ENCODE data around the gene TLR2.
A peak's percentile ranks its signal among the peaks of the same experiment; 100 is the strongest.

The TLR2 gene

GRCh38 chr4:153684182-153684970 lies at the start of gene TLR2:
Gene TLR2 (plus strand): TSS chr4:153684280. CDS start chr4:153702908, 18,628 bp downstream.
- peaks cover 7% of the 10 kb centered on the region for H3K27me3 ChIP-seq (ENCODE audit: low read depth)
- peaks cover 9% of the 10 kb centered on the region; the same call in 1 of the 2 replicates for H3K4me1 ChIP-seq
- H3K4me3 ChIP-seq: peak within 1 kb of the TSS; percentile 30
- peak; percentile 9 to 57 for DNase-seq (ENCODE audit: low spot score in 2 of 2)
- in situ Hi-C loops (cut with MboI; ENCODE audit: low sequenced_read_pairs): no loop called here
- H3K36me3 ChIP-seq (replicated peaks): no peaks in the 10 kb centered on the region
- peaks cover 2% of the 10 kb centered on the region; the same call in 1 of the 2 replicates for H3K9me3 ChIP-seq

GRCh38 chr4:153634738-153635353 lies 49.2 kb upstream of the TLR2 start:
- Histone ChIP-seq H3K9me3 (no peaks in the 10 kb centered on the region), H3K27me3 (ENCODE audit: low read depth) (no peaks in the 10 kb centered on the region), H3K36me3 (replicated peaks) (peaks cover 39% of the 10 kb centered on the region), H3K4me3 (no peak overlapping the region), H3K4me1 (peaks cover under 1% of the 10 kb centered on the region; the same call in 1 of the 2 replicates)
- no peak for DNase-seq (ENCODE audit: low spot score in 2 of 2)
- in situ Hi-C loops (cut with MboI; ENCODE audit: low sequenced_read_pairs): no loop called here

GRCh38 chr4:153635846-153636245 lies 48.2 kb upstream of the TLR2 start:
- Histone ChIP-seq H3K36me3 (replicated peaks) (peaks cover 30% of the 10 kb centered on the region), H3K4me3 (no peak overlapping the region), H3K27me3 (ENCODE audit: low read depth) (no peaks in the 10 kb centered on the region), H3K4me1 (no peaks in the 10 kb centered on the region), H3K9me3 (no peaks in the 10 kb centered on the region)
- no peak for DNase-seq (ENCODE audit: low spot score in 2 of 2)
- in situ Hi-C loops (cut with MboI; ENCODE audit: low sequenced_read_pairs): no loop called here

- H3K36me3 ChIP-seq (replicated peaks): peaks cover 27% of the 10 kb centered on the region
- H3K4me1 ChIP-seq: no peaks in the 10 kb centered on the region
- no peak overlapping the region for H3K4me3 ChIP-seq
- no peak for DNase-seq (ENCODE audit: low spot score in 2 of 2)
- H3K9me3 ChIP-seq: no peaks in the 10 kb centered on the region
- H3K27me3 ChIP-seq (ENCODE audit: low read depth): no peaks in the 10 kb centered on the region
- in situ Hi-C loops (cut with MboI; ENCODE audit: low sequenced_read_pairs): no loop called here
Measured at GRCh38 chr4:153637201-153637600, 46.9 kb upstream of the TLR2 start.

- no peaks in the 10 kb centered on the region for H3K27me3 ChIP-seq (ENCODE audit: low read depth)
- H3K9me3 ChIP-seq: no peaks in the 10 kb centered on the region
- peaks cover 23% of the 10 kb centered on the region for H3K36me3 ChIP-seq (replicated peaks)
- no peak for DNase-seq (ENCODE audit: low spot score in 2 of 2)
- in situ Hi-C loops (cut with MboI; ENCODE audit: low sequenced_read_pairs): no loop called here
- no peak overlapping the region for H3K4me3 ChIP-seq
- no peaks in the 10 kb centered on the region for H3K4me1 ChIP-seq
Measured at GRCh38 chr4:153638011-153638410, 46.1 kb upstream of the TLR2 start.

- Histone ChIP-seq H3K27me3 (ENCODE audit: low read depth) (no peaks in the 10 kb centered on the region), H3K36me3 (replicated peaks) (peaks cover 20% of the 10 kb centered on the region), H3K4me1 (peaks cover 2% of the 10 kb centered on the region; the same call in 1 of the 2 replicates), H3K9me3 (no peaks in the 10 kb centered on the region), H3K4me3 (no peak overlapping the region)
- in situ Hi-C loops (cut with MboI; ENCODE audit: low sequenced_read_pairs): no loop called here
- DNase-seq (ENCODE audit: low spot score in 2 of 2): no peak
Measured at GRCh38 chr4:153638999-153639398, 45.1 kb upstream of the TLR2 start.

GRCh38 chr4:153639833-153640802 lies 44.0 kb upstream of the TLR2 start:
- Histone ChIP-seq H3K27me3 (ENCODE audit: low read depth) (no peaks in the 10 kb centered on the region), H3K9me3 (no peaks in the 10 kb centered on the region), H3K4me1 (peaks cover 2% of the 10 kb centered on the region; the same call in 1 of the 2 replicates), H3K4me3 (no peak overlapping the region), H3K36me3 (replicated peaks) (peaks cover 9% of the 10 kb centered on the region)
- in situ Hi-C loops (cut with MboI; ENCODE audit: low sequenced_read_pairs): no loop called here
- DNase-seq (ENCODE audit: low spot score in 2 of 2): no peak

- H3K4me1 ChIP-seq: peaks cover 2% of the 10 kb centered on the region; the same call in 1 of the 2 replicates
- no peak for DNase-seq (ENCODE audit: low spot score in 2 of 2)
- H3K27me3 ChIP-seq (ENCODE audit: low read depth): no peaks in the 10 kb centered on the region
- no peaks in the 10 kb centered on the region for H3K9me3 ChIP-seq
- no peak overlapping the region for H3K4me3 ChIP-seq
- in situ Hi-C loops (cut with MboI; ENCODE audit: low sequenced_read_pairs): no loop called here
- no peaks in the 10 kb centered on the region for H3K36me3 ChIP-seq (replicated peaks)
Measured at GRCh38 chr4:153641532-153641931, 42.5 kb upstream of the TLR2 start.

- Histone ChIP-seq H3K9me3 (no peaks in the 10 kb centered on the region), H3K36me3 (replicated peaks) (no peaks in the 10 kb centered on the region), H3K27me3 (ENCODE audit: low read depth) (no peaks in the 10 kb centered on the region), H3K4me3 (no peak overlapping the region), H3K4me1 (peaks cover 2% of the 10 kb centered on the region; the same call in 1 of the 2 replicates)
- DNase-seq (ENCODE audit: low spot score in 2 of 2): peak in 1 of 2 experiments; percentile 65
- in situ Hi-C loops (cut with MboI; ENCODE audit: low sequenced_read_pairs): no loop called here
Measured at GRCh38 chr4:153643406-153644383, 40.4 kb upstream of the TLR2 start.

GRCh38 chr4:153645183-153645582 lies 38.9 kb upstream of the TLR2 start:
- DNase-seq (ENCODE audit: low spot score in 2 of 2): no peak
- Histone ChIP-seq H3K4me1 (peaks cover 2% of the 10 kb centered on the region; the same call in 1 of the 2 replicates), H3K9me3 (no peaks in the 10 kb centered on the region), H3K36me3 (replicated peaks) (no peaks in the 10 kb centered on the region), H3K4me3 (no peak overlapping the region), H3K27me3 (ENCODE audit: low read depth) (no peaks in the 10 kb centered on the region)
- in situ Hi-C loops (cut with MboI; ENCODE audit: low sequenced_read_pairs): no loop called here

- no peaks in the 10 kb centered on the region for H3K27me3 ChIP-seq (ENCODE audit: low read depth)
- peaks cover 2% of the 10 kb centered on the region; the same call in 1 of the 2 replicates for H3K4me1 ChIP-seq
- H3K4me3 ChIP-seq: no peak overlapping the region
- H3K9me3 ChIP-seq: no peaks in the 10 kb centered on the region
- in situ Hi-C loops (cut with MboI; ENCODE audit: low sequenced_read_pairs): no loop called here
- H3K36me3 ChIP-seq (replicated peaks): no peaks in the 10 kb centered on the region
- no peak for DNase-seq (ENCODE audit: low spot score in 2 of 2)
Measured at GRCh38 chr4:153646261-153646660, 37.8 kb upstream of the TLR2 start.

GRCh38 chr4:153646978-153647377 lies 37.1 kb upstream of the TLR2 start:
- H3K27me3 ChIP-seq (ENCODE audit: low read depth): no peaks in the 10 kb centered on the region
- in situ Hi-C loops (cut with MboI; ENCODE audit: low sequenced_read_pairs): no loop called here
- peaks cover 2% of the 10 kb centered on the region; the same call in 1 of the 2 replicates for H3K4me1 ChIP-seq
- H3K9me3 ChIP-seq: no peaks in the 10 kb centered on the region
- H3K4me3 ChIP-seq: no peak overlapping the region
- DNase-seq (ENCODE audit: low spot score in 2 of 2): no peak
- no peaks in the 10 kb centered on the region for H3K36me3 ChIP-seq (replicated peaks)

All from HAP-1 (cell line).